DND-41 (cell line): Measurements from ENCODE around the gene TTC13.

Source experiments
- CTCF ChIP-seq: IDR thresholded peaks from 2 replicates; pipeline ENCODE4 v1.5.1; 2012; ENCODE audit warnings: borderline replicate concordance, low read length, moderate library complexity, mild to moderate bottlenecking; ENCODE audit not compliant: poor library complexity, severe bottlenecking; ENCODE audit errors: extremely low read depth
- EZH2 ChIP-seq: IDR thresholded peaks from 3 replicates; pipeline ENCODE4 v1.6.1; 2012; ENCODE audit warnings: borderline replicate concordance, low read depth, mild to moderate bottlenecking, moderate library complexity, low read length, inconsistent platforms; ENCODE audit not compliant: severe bottlenecking

- no peak for TF ChIP-seq EZH2
- TF ChIP-seq CTCF, result no peak
Measured at GRCh38 chr1:230900984-230901383, 77.7 kb downstream of the TTC13 start.
